IPS-18a (cell line): ENCODE measurements around the gene DIAPH3.
"Not testable (repeated sequence)": the region's sequence is repeated elsewhere in the genome, so short reads cannot be mapped to it uniquely, and the experiment has no call there.

Source experiments
- H3K27ac ChIP-seq: one replicate; pipeline ENCODE4 v1.5.1; 2013; ENCODE audit warnings: low read length
- H3K27me3 ChIP-seq: one replicate; pipeline ENCODE4 v1.6.1; 2013; ENCODE audit warnings: mild to moderate bottlenecking, low read length; ENCODE audit not compliant: control insufficient read depth, insufficient read depth
- H3K36me3 ChIP-seq: one replicate; pipeline ENCODE4 v1.6.1; 2013; ENCODE audit warnings: low read depth, low read length; ENCODE audit not compliant: control insufficient read depth
- H3K4me1 ChIP-seq: one replicate; pipeline ENCODE4 v1.6.1; 2013; ENCODE audit warnings: low read depth, low read length; ENCODE audit not compliant: control insufficient read depth
- H3K4me3 ChIP-seq: one replicate; pipeline ENCODE4 v1.5.1; 2013; ENCODE audit warnings: low read length
- H3K9ac ChIP-seq: one replicate; pipeline ENCODE4 v1.6.1; 2013; ENCODE audit warnings: mild to moderate bottlenecking, low read length, moderate library complexity
- H3K9me3 ChIP-seq: one replicate; pipeline ENCODE4 v1.6.1; 2013; ENCODE audit warnings: low read depth, low read length; ENCODE audit not compliant: control insufficient read depth

Gene DIAPH3

GRCh38 chr13:60163478-60164233, at the start of gene DIAPH3:
Gene DIAPH3, minus strand, starts transcription at chr13:60163928. Its CDS starts 162 bp downstream, at chr13:60163766.
- H3K9me3 ChIP-seq, result no peaks in the 10 kb centered on the region
- peaks cover 22% of the 10 kb centered on the region for H3K4me1 ChIP-seq
- H3K27ac ChIP-seq, result peak within 1 kb of the TSS; percentile 95
- H3K27me3 ChIP-seq, result no peaks in the 10 kb centered on the region
- no peaks in the 10 kb centered on the region for H3K36me3 ChIP-seq
- H3K9ac ChIP-seq, result peak within 1 kb of the TSS; percentile 94
- H3K4me3 ChIP-seq, result peak within 1 kb of the TSS; percentile 91

GRCh38 chr13:60213236-60213744, 49.6 kb upstream of the DIAPH3 start:
- Histone ChIP-seq H3K9ac (no peak overlapping the region), H3K4me3 (no peak overlapping the region), H3K36me3 (no peaks in the 10 kb centered on the region), H3K9me3 (no peaks in the 10 kb centered on the region), H3K4me1 (no peaks in the 10 kb centered on the region), H3K27me3 (no peaks in the 10 kb centered on the region), H3K27ac (no peak overlapping the region)

DNA sequence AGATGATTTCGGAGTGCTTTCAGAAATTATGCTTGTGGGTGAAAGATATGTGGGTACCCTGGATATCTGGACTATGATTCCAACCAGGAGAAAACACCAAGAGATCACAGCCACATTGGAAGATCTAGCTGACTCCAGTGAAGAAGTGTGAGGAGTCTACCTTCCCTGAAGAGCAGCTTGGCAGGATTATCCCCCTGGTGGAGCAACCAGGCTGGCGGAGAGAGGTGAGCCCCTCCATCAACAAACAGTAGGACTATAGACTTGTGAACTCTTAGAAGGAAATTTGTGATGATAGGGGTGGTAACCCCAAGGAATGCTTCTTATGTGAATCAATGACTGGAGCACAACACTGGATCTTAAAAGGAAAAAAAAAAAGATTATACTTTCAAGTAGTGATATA, 47.8 kb upstream of the DIAPH3 start:
- Histone ChIP-seq H3K9ac (no peak overlapping the region), H3K36me3 (no peaks in the 10 kb centered on the region), H3K27ac (no peak overlapping the region), H3K27me3 (no peaks in the 10 kb centered on the region), H3K9me3 (no peaks in the 10 kb centered on the region), H3K4me1 (no peaks in the 10 kb centered on the region), H3K4me3 (no peak overlapping the region)

GRCh38 chr13:60210510-60211330, 47.0 kb upstream of the DIAPH3 start:
- Histone ChIP-seq H3K4me3 (no peak overlapping the region), H3K36me3 (no peaks in the 10 kb centered on the region), H3K9ac (no peak overlapping the region), H3K9me3 (no peaks in the 10 kb centered on the region), H3K27ac (no peak overlapping the region), H3K27me3 (no peaks in the 10 kb centered on the region), H3K4me1 (no peaks in the 10 kb centered on the region)

GRCh38 chr13:60205499-60205898, 41.8 kb upstream of the DIAPH3 start:
- H3K4me3 ChIP-seq, H3K9me3 ChIP-seq, H3K4me1 ChIP-seq, H3K27ac ChIP-seq, H3K36me3 ChIP-seq, H3K27me3 ChIP-seq, H3K9ac ChIP-seq: not testable (repeated sequence)

GRCh38 chr13:60201286-60201685, 37.6 kb upstream of the DIAPH3 start:
- H3K4me3 ChIP-seq, result no peak overlapping the region
- H3K36me3 ChIP-seq, result no peaks in the 10 kb centered on the region
- H3K4me1 ChIP-seq, result no peaks in the 10 kb centered on the region
- no peaks in the 10 kb centered on the region for H3K9me3 ChIP-seq
- no peak overlapping the region for H3K27ac ChIP-seq
- H3K9ac ChIP-seq, result no peak overlapping the region
- no peaks in the 10 kb centered on the region for H3K27me3 ChIP-seq

DNA sequence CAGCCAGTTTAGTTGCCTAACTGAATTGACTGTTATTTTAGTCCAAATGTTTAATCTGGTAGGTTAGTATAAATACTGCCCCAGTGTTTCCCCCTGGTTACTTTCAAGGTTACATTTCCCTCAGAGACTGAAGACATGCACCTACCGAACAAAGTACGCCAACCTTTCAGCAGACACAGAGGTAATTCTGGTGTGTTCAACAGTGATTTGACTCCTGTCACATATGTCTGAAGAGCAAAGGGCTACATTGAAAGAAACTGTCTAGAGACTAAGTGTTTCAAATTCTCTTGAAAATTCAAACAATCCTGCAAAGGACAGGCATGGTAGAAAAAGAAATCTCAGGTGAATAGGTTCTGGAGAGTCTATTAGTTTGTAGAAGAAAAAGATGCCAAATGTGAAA, 32.2 kb upstream of the DIAPH3 start:
- H3K9me3 ChIP-seq, H3K27ac ChIP-seq, H3K4me1 ChIP-seq, H3K9ac ChIP-seq, H3K36me3 ChIP-seq, H3K4me3 ChIP-seq, H3K27me3 ChIP-seq: not testable (repeated sequence)

GRCh38 chr13:60182907-60183306, 19.2 kb upstream of the DIAPH3 start:
- Histone ChIP-seq H3K36me3 (no peaks in the 10 kb centered on the region), H3K4me1 (no peaks in the 10 kb centered on the region), H3K9me3 (no peaks in the 10 kb centered on the region), H3K27me3 (no peaks in the 10 kb centered on the region), H3K27ac (no peak overlapping the region), H3K4me3 (no peak overlapping the region), H3K9ac (no peak overlapping the region)

DNA sequence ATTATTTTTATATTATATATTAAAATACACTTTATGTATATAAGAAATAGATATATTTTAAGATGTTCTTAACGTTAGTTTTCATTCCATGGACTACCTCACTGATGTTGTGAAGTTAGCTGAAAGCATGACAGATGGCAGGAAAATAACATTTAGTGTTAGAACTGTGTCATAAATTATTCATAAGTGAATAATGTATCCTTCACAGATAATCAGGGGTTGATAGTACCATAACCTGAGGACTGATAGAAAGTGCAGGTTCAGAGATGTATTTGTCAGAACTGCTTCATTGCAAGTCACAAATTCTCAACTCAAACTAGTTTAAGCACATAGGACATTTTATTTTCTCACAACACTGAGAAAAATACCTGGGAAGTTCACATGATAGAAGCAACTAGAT, 14.6 kb upstream of the DIAPH3 start:
- no peaks in the 10 kb centered on the region for H3K4me1 ChIP-seq
- no peak overlapping the region for H3K4me3 ChIP-seq

GRCh38 chr13:60175571-60175970, 11.8 kb upstream of the DIAPH3 start:
- H3K9me3 ChIP-seq, result no peaks in the 10 kb centered on the region
- H3K36me3 ChIP-seq, result no peaks in the 10 kb centered on the region
- no peak overlapping the region for H3K27ac ChIP-seq
- H3K9ac ChIP-seq, result no peak overlapping the region
- no peaks in the 10 kb centered on the region for H3K4me1 ChIP-seq
- H3K4me3 ChIP-seq, result no peak overlapping the region
- no peaks in the 10 kb centered on the region for H3K27me3 ChIP-seq

More for the DNA sequence above, 14.6 kb upstream of the DIAPH3 start:
- Histone ChIP-seq H3K27ac (no peak overlapping the region), H3K9ac (no peak overlapping the region), H3K36me3 (no peaks in the 10 kb centered on the region), H3K9me3 (no peaks in the 10 kb centered on the region), H3K27me3 (no peaks in the 10 kb centered on the region)

DNA sequence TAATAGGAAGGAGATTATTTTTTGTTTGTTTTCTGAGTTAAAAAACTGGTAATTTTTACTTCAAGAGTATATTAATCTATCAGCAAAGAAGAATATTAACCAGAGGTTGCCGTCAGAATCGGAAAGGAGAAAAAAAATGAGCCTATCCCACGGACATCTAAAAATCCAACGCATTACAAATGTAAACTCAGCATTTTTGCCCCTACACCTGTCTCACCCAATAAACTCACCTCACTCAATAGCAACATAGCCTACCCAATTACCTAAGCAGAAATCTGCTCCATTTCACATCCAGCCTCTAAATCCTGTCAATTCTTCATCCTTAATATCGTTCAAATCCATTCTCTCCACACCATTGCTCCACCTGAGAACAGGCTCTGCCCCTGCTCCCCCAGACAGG, 10.4 kb upstream of the DIAPH3 start:
- no peaks in the 10 kb centered on the region for H3K4me1 ChIP-seq
- no peak overlapping the region for H3K9ac ChIP-seq

More for the DNA sequence above, 10.4 kb upstream of the DIAPH3 start:
- Histone ChIP-seq H3K4me3 (no peak overlapping the region), H3K36me3 (no peaks in the 10 kb centered on the region), H3K9me3 (no peaks in the 10 kb centered on the region), H3K27ac (no peak overlapping the region), H3K27me3 (no peaks in the 10 kb centered on the region)
